HepG2 (cell line): ENCODE results near the gene PPP1R12C. TPM values are rescaled to one million over a fixed set of nuclear protein-coding genes. Genes with fewer than 3 reads are reported as not detected.

Experiments used
- BCL3 ChIP-seq: sonication (generic); formaldehyde crosslinking; IDR thresholded peaks from 2 replicates; pipeline ENCODE4 v1.5.1; 2020; ENCODE audit warnings: mild to moderate bottlenecking, missing genetic modification reagents, moderate library complexity
- CENPT ChIP-seq: sonication (generic); formaldehyde crosslinking; IDR thresholded peaks from 2 replicates; pipeline ENCODE4 v1.8.0; 2022; ENCODE audit warnings: low read depth, mild to moderate bottlenecking, moderate library complexity, missing genetic modification reagents
- HNF4A ChIP-seq: sonication (generic); formaldehyde crosslinking; IDR thresholded peaks from 2 replicates; pipeline ENCODE4 v1.4.0; 2020; ENCODE audit warnings: missing genetic modification reagents
- HOXA7 ChIP-seq: sonication (generic); formaldehyde crosslinking; IDR thresholded peaks from 2 replicates; pipeline ENCODE4 v1.8.1; 2022; ENCODE audit warnings: mild to moderate bottlenecking, missing genetic modification reagents, moderate library complexity
- IRX3 ChIP-seq: sonication (generic); formaldehyde crosslinking; IDR thresholded peaks from 2 replicates; pipeline ENCODE4 v1.8.1; 2023; ENCODE audit warnings: mild to moderate bottlenecking, low read depth, missing genetic modification reagents, borderline replicate concordance
- KAT8 ChIP-seq: IDR thresholded peaks from 2 replicates; pipeline ENCODE4 v1.6.1; 2016; ENCODE audit warnings: missing genetic modification reagents, missing compliant biosample characterization
- MAF1 ChIP-seq: sonication (generic); formaldehyde crosslinking; IDR thresholded peaks from 2 replicates; pipeline ENCODE4 v1.5.0; 2020; ENCODE audit warnings: missing genetic modification reagents, borderline replicate concordance
- NFYB ChIP-seq: sonication (generic); formaldehyde crosslinking; IDR thresholded peaks from 2 replicates; pipeline ENCODE4 v1.4.0; 2020; ENCODE audit warnings: missing genetic modification reagents
- RBAK ChIP-seq: sonication (generic); formaldehyde crosslinking; IDR thresholded peaks from 2 replicates; pipeline ENCODE4 v1.5.1; 2020; ENCODE audit warnings: mild to moderate bottlenecking, missing genetic modification reagents
- RFX1 ChIP-seq: fragments of 450-650 bp; IDR thresholded peaks from 2 replicates; pipeline ENCODE4 v1.6.1; 2017
- SP4 ChIP-seq: sonication (generic); formaldehyde crosslinking; IDR thresholded peaks from 2 replicates; pipeline ENCODE4 v1.8.1; 2023; ENCODE audit warnings: mild to moderate bottlenecking, missing genetic modification reagents
- TFAP4 ChIP-seq: sonication (generic); IDR thresholded peaks from 2 replicates; pipeline ENCODE4 v1.6.1; 2016; ENCODE audit warnings: low read depth, borderline replicate concordance
- TP53 ChIP-seq: sonication (generic); formaldehyde crosslinking; conservative IDR thresholded peaks from 2 replicates; pipeline ENCODE4 v1.4.0; 2020; ENCODE audit warnings: missing genetic modification reagents
- XRCC5 ChIP-seq: fragments of 200-400 bp; formaldehyde crosslinking; optimal IDR thresholded peaks from 2 replicates; pipeline ENCODE3; 2017; ENCODE audit warnings: mild to moderate bottlenecking, low read length
- ZFP36L1 ChIP-seq: sonication (generic); formaldehyde crosslinking; IDR thresholded peaks from 2 replicates; pipeline ENCODE4 v1.8.0; 2022; ENCODE audit warnings: mild to moderate bottlenecking, missing genetic modification reagents, moderate library complexity
- ZNF558 ChIP-seq: sonication (generic); formaldehyde crosslinking; IDR thresholded peaks from 2 replicates; pipeline ENCODE4 v1.9.0; 2022; ENCODE audit warnings: mild to moderate bottlenecking, missing genetic modification reagents, borderline replicate concordance
- ZNF629 ChIP-seq: sonication (generic); formaldehyde crosslinking; conservative IDR thresholded peaks from 2 replicates; pipeline ENCODE4 v1.5.0; 2020; ENCODE audit warnings: missing genetic modification reagents
- ZNF883 ChIP-seq: sonication (generic); formaldehyde crosslinking; IDR thresholded peaks from 2 replicates; pipeline ENCODE4 v1.5.1; 2020; ENCODE audit warnings: mild to moderate bottlenecking, missing genetic modification reagents; ENCODE audit errors: not compliant biosample characterization
- polyA plus RNA-seq, 8 experiments: library from polyadenylated mRNA; depleted of rRNA in 3 of 8; stranded (reverse) in 7 of 8; unstranded in 1 of 8; fragments of >200 nt; fragmentation: Illumina TruSeq in 4 of 8; extraction: Trizol in 4 of 8; gene quantifications; 2 replicates each; pipeline versions ENCODE4 v1.2.1 to v1.2.3, GENCODE V29; 2011 to 2016; ENCODE audit warnings: low read depth in 4 of 8, missing spikeins in 1 of 8, mixed read lengths in 1 of 8; ENCODE audit not compliant: insufficient read depth in 1 of 8
- total RNA-seq, 5 experiments: library from RNA; depleted of rRNA; stranded (reverse); fragments of >200 nt; fragmentation: Illumina TruSeq; extraction: Trizol; gene quantifications; 2 replicates each; pipeline ENCODE4 v1.2.3, GENCODE V29; 2016; ENCODE audit warnings: low read depth in 1 of 5
- TF ChIP-seq, protein P1 (sequence below): sonication (generic); formaldehyde crosslinking; IDR thresholded peaks from 2 replicates; pipeline ENCODE4 v1.4.0; 2020; ENCODE audit warnings: missing genetic modification reagents
- TF ChIP-seq, protein P2 (sequence below): sonication (generic); formaldehyde crosslinking; IDR thresholded peaks from 2 replicates; pipeline ENCODE4 v1.5.0; 2020; ENCODE audit warnings: missing genetic modification reagents
- TF ChIP-seq, protein P3 (sequence below): sonication (generic); formaldehyde crosslinking; IDR thresholded peaks from 2 replicates; pipeline ENCODE4 v1.4.0; 2020; ENCODE audit warnings: missing genetic modification reagents, mild to moderate bottlenecking, borderline replicate concordance

Gene PPP1R12C
- total and polyA plus RNA-seq, 2 of the 13 experiments (the other 11 are each of a cell fraction or from before 2014, with no cell fraction given): 29.7 to 30.3 TPM

DNA sequence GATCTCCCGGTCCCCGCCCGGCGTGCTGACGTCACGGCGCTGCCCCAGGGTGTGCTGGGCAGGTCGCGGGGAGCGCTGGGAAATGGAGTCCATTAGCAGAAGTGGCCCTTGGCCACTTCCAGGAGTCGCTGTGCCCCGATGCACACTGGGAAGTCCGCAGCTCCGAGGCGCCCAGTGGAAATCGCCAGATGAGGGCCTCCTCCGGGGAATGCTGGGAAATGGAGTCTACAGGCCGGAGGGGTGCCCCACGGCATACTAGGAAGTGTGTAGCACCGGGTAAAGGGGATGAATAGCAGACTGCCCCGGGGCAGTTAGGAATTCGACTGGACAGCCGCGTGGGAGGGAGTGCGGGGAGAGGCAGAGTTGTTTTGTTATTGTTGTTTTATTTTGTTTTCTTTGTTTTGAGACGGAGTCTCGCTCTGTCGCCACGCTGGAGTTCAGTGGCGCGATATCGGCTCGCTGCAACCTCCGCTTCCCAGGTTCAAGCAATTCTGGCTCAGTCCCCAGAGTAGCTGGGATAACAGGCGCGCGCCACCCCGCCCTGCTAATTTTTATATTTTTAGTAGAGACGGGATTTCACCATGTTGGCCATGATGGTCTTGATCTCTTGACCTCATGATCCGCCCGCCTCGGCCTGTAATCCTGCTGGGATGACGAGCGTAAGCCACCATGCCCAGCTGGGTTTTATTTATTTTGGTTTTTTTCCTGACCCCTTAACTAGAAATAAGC, 390 bp upstream of the PPP1R12C start (continued):
- TF ChIP-seq, protein P1, sequence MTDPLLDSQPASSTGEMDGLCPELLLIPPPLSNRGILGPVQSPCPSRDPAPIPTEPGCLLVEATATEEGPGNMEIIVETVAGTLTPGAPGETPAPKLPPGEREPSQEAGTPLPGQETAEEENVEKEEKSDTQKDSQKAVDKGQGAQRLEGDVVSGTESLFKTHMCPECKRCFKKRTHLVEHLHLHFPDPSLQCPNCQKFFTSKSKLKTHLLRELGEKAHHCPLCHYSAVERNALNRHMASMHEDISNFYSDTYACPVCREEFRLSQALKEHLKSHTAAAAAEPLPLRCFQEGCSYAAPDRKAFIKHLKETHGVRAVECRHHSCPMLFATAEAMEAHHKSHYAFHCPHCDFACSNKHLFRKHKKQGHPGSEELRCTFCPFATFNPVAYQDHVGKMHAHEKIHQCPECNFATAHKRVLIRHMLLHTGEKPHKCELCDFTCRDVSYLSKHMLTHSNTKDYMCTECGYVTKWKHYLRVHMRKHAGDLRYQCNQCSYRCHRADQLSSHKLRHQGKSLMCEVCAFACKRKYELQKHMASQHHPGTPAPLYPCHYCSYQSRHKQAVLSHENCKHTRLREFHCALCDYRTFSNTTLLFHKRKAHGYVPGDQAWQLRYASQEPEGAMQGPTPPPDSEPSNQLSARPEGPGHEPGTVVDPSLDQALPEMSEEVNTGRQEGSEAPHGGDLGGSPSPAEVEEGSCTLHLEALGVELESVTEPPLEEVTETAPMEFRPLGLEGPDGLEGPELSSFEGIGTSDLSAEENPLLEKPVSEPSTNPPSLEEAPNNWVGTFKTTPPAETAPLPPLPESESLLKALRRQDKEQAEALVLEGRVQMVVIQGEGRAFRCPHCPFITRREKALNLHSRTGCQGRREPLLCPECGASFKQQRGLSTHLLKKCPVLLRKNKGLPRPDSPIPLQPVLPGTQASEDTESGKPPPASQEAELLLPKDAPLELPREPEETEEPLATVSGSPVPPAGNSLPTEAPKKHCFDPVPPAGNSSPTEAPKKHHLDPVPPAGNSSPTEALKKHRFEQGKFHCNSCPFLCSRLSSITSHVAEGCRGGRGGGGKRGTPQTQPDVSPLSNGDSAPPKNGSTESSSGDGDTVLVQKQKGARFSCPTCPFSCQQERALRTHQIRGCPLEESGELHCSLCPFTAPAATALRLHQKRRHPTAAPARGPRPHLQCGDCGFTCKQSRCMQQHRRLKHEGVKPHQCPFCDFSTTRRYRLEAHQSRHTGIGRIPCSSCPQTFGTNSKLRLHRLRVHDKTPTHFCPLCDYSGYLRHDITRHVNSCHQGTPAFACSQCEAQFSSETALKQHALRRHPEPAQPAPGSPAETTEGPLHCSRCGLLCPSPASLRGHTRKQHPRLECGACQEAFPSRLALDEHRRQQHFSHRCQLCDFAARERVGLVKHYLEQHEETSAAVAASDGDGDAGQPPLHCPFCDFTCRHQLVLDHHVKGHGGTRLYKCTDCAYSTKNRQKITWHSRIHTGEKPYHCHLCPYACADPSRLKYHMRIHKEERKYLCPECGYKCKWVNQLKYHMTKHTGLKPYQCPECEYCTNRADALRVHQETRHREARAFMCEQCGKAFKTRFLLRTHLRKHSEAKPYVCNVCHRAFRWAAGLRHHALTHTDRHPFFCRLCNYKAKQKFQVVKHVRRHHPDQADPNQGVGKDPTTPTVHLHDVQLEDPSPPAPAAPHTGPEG (CRISPR knock-in tag): no peak
- TF ChIP-seq MAF1 (CRISPR knock-in tag) (no peak), SP4 (CRISPR knock-in tag) (peak; percentile 56; the same call in 1 of the 2 replicates), IRX3 (CRISPR knock-in tag) (no peak), ZNF629 (CRISPR knock-in tag) (no peak), HNF4A (CRISPR knock-in tag) (peak; percentile 41; the same call in 1 of the 2 replicates), NFYB (CRISPR knock-in tag) (peak; percentile 78), XRCC5 (peak; percentile 47), TFAP4 (peak; percentile 60; the same call in 1 of the 2 replicates), ZNF883 (CRISPR knock-in tag) (no peak), HOXA7 (CRISPR knock-in tag) (no peak), KAT8 (peak; percentile 85), BCL3 (no peak), TP53 (no peak), CENPT (CRISPR knock-in tag) (no peak), RBAK (CRISPR knock-in tag) (no peak), RFX1 (no peak), ZNF558 (CRISPR knock-in tag) (no peak), ZFP36L1 (CRISPR knock-in tag) (no peak)
- TF ChIP-seq, protein P2, sequence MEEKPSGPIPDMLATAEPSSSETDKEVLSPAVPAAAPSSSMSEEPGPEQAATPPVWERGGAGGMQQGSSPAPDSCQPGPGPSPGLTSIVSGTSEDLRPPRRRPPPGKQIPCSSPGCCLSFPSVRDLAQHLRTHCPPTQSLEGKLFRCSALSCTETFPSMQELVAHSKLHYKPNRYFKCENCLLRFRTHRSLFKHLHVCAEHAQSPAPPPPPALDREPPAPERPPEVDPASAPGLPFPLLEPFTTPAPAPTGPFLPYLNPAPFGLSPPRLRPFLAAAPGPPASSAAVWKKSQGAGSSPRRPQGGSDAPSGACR (CRISPR knock-in tag): no peak
- TF ChIP-seq, protein P3, sequence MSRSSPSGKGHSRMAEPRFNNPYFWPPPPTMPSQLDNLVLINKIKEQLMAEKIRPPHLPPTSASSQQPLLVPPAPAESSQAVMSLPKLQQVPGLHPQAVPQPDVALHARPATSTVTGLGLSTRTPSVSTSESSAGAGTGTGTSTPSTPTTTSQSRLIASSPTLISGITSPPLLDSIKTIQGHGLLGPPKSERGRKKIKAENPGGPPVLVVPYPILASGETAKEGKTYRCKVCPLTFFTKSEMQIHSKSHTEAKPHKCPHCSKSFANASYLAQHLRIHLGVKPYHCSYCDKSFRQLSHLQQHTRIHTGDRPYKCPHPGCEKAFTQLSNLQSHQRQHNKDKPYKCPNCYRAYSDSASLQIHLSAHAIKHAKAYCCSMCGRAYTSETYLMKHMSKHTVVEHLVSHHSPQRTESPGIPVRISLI (CRISPR knock-in tag): no peak
